Trophoblast cell (in vitro differentiated cells and primary cell): ENCODE results near the gene RPL41.
A peak's percentile ranks its signal among the peaks of the same experiment; 100 is the strongest.

Experiments
- DNase-seq, 2 donors: peaks; one replicate each; pipeline ENCODE4 v3.0.0-alpha.2; 2016
- H2AFZ ChIP-seq: 2 replicates; pipeline ENCODE4 v1.6.1; 2013; ENCODE audit warnings: low read length, moderate library complexity, mild to moderate bottlenecking; ENCODE audit not compliant: insufficient read depth, poor library complexity
- H2AK5ac ChIP-seq: 2 replicates; pipeline ENCODE4 v1.6.1; 2013; ENCODE audit warnings: mild to moderate bottlenecking, low read length
- H2BK120ac ChIP-seq: 2 replicates; pipeline ENCODE4 v1.6.1; 2013; ENCODE audit warnings: low read length, mild to moderate bottlenecking, moderate library complexity; ENCODE audit not compliant: insufficient read depth, poor library complexity
- H2BK12ac ChIP-seq: 2 replicates; pipeline ENCODE4 v1.6.1; 2013; ENCODE audit warnings: mild to moderate bottlenecking, low read length, moderate library complexity
- H2BK5ac ChIP-seq: 2 replicates; pipeline ENCODE4 v1.6.1; 2013; ENCODE audit warnings: low read length, low read depth, moderate library complexity, mild to moderate bottlenecking; ENCODE audit not compliant: poor library complexity
- H3K14ac ChIP-seq: 2 replicates; pipeline ENCODE4 v1.6.1; 2013; ENCODE audit warnings: mild to moderate bottlenecking, low read length
- H3K18ac ChIP-seq: 2 replicates; pipeline ENCODE4 v1.6.1; 2013; ENCODE audit warnings: mild to moderate bottlenecking, low read length
- H3K23ac ChIP-seq: 2 replicates; pipeline ENCODE4 v1.6.1; 2013; ENCODE audit warnings: low read length
- H3K27ac ChIP-seq: 2 replicates; pipeline ENCODE4 v1.5.1; 2013; ENCODE audit warnings: low read depth, mild to moderate bottlenecking, inconsistent platforms, low read length, moderate library complexity
- H3K27me3 ChIP-seq: 2 replicates; pipeline ENCODE4 v1.6.1; 2013; ENCODE audit warnings: inconsistent platforms, mild to moderate bottlenecking, low read length, moderate library complexity; ENCODE audit not compliant: insufficient read depth
- H3K36me3 ChIP-seq, 2 experiments: 1 replicate in 1 of 2; 2 replicates in 1 of 2; pipeline ENCODE4 v1.6.1; 2013; ENCODE audit warnings: low read length in 2 of 2, mild to moderate bottlenecking in 2 of 2, moderate library complexity in 1 of 2; ENCODE audit not compliant: insufficient read depth in 2 of 2, control insufficient read depth in 1 of 2
- H3K4ac ChIP-seq: 2 replicates; pipeline ENCODE4 v1.6.1; 2013; ENCODE audit warnings: low read depth, mild to moderate bottlenecking, low read length, moderate library complexity
- H3K4me1 ChIP-seq, 2 experiments: 1 replicate in 1 of 2; 2 replicates in 1 of 2; pipeline ENCODE4 v1.6.1; 2013; ENCODE audit warnings: low read length in 2 of 2, mild to moderate bottlenecking in 2 of 2, moderate library complexity in 1 of 2; ENCODE audit not compliant: insufficient read depth in 2 of 2, control insufficient read depth in 1 of 2
- H3K4me2 ChIP-seq: 2 replicates; pipeline ENCODE4 v1.6.1; 2013; ENCODE audit warnings: inconsistent platforms, mild to moderate bottlenecking, low read length, moderate library complexity
- H3K4me3 ChIP-seq: 2 replicates; pipeline ENCODE4 v1.5.1; 2013; ENCODE audit warnings: mild to moderate bottlenecking, low read depth, low read length, inconsistent platforms
- H3K79me1 ChIP-seq: one replicate; pipeline ENCODE4 v1.6.1; 2013; ENCODE audit warnings: low read length
- H3K79me2 ChIP-seq: 2 replicates; pipeline ENCODE4 v1.6.1; 2013; ENCODE audit warnings: low read length, mild to moderate bottlenecking; ENCODE audit not compliant: control insufficient read depth, insufficient read depth, poor library complexity
- H3K9ac ChIP-seq: 2 replicates; pipeline ENCODE4 v1.6.1; 2013; ENCODE audit warnings: mild to moderate bottlenecking, low read length
- H3K9me3 ChIP-seq: 2 replicates; pipeline ENCODE4 v1.6.1; 2013; ENCODE audit warnings: low read depth, mild to moderate bottlenecking, control low read depth, inconsistent platforms, low read length; ENCODE audit not compliant: insufficient read depth
- H4K12ac ChIP-seq: 2 replicates; pipeline ENCODE4 v1.6.1; 2013; ENCODE audit warnings: low read depth, mild to moderate bottlenecking, low read length, moderate library complexity
- H4K8ac ChIP-seq: 2 replicates; pipeline ENCODE4 v1.6.1; 2013; ENCODE audit warnings: low read depth, mild to moderate bottlenecking, low read length, moderate library complexity
- H4K91ac ChIP-seq: one replicate; pipeline ENCODE4 v1.6.1; 2013; ENCODE audit warnings: low read depth, mild to moderate bottlenecking, low read length, moderate library complexity
- WGBS: extraction: QIAGEN DNeasy Blood & Tissue Kit; methylation state at CpG from one replicate; pipeline ENCODE4 v1.1.7; 2013; ENCODE audit warnings: missing lambda C conversion rate; ENCODE audit not compliant: insufficient read length, insufficient coverage; ENCODE audit errors: extremely low coverage; 5-methylcytosine and 5-hydroxymethylcytosine counted together

The RPL41 gene

DNA sequence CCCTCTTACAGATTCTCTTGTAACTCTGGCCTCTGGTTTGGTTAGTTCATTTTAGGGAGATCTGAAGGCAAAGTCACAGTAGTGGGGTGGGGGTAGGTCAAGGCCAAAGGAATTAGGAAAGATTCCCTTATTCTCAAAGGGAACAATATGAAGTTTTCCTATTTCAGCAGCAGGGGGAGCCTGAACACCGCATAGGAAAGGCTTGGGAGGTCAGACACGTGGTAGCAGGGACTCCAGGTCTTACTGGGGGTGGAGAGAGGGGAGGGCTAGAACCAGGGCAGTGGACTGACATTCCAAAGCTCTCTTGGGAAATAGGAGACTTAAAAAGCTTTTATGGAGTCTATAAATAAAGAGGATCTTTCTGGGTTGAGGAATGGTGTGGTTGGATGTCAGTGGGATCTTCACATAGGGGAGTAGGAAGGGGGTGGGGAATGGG, 2.9 kb downstream of the RPL41 start:
- Histone ChIP-seq H3K4me3 (no peak overlapping the region), H3K9ac (no peak overlapping the region), H4K12ac (no peak overlapping the region)

GRCh38 chr12:56120158-56120846, 3.9 kb downstream of the RPL41 start:
- no peaks in the 10 kb centered on the region for H3K9me3 ChIP-seq
- no peaks in the 10 kb centered on the region for H3K27me3 ChIP-seq

More for the DNA sequence above, 2.9 kb downstream of the RPL41 start:
- no peak overlapping the region for H3K18ac ChIP-seq
- H3K27ac ChIP-seq = no peak overlapping the region
- no peaks in the 10 kb centered on the region for H3K27me3 ChIP-seq
- no peak overlapping the region for H2BK12ac ChIP-seq
- no peak overlapping the region for H2AFZ ChIP-seq
- H4K8ac ChIP-seq = no peak overlapping the region
- H3K23ac ChIP-seq = no peak overlapping the region
- H3K4me2 ChIP-seq = peak overlapping the region; percentile 82
- H3K4me1 ChIP-seq = peaks cover 6 to 12% of the 10 kb centered on the region in 2 experiments
- peaks cover 8% of the 10 kb centered on the region for H3K79me2 ChIP-seq
- H2BK5ac ChIP-seq = no peak overlapping the region
- H2AK5ac ChIP-seq = no peak overlapping the region
- H3K79me1 ChIP-seq = peaks cover 12% of the 10 kb centered on the region
- peak; percentile 79 to 95 for DNase-seq
- H3K9me3 ChIP-seq = no peaks in the 10 kb centered on the region
- H3K36me3 ChIP-seq = peaks cover 7 to 12% of the 10 kb centered on the region in 2 experiments
- no peak overlapping the region for H2BK120ac ChIP-seq
- H3K14ac ChIP-seq = no peak overlapping the region
- no CpG with 5 or more reads among the region's 2 CpGs for WGBS
- no peak overlapping the region for H3K4ac ChIP-seq
- no peak overlapping the region for H4K91ac ChIP-seq

GRCh38 chr12:56121204-56121870, 4.9 kb downstream of the RPL41 start:
- H4K12ac ChIP-seq = no peak overlapping the region
- no peak overlapping the region for H3K23ac ChIP-seq
- H3K27me3 ChIP-seq = no peaks in the 10 kb centered on the region
- H4K91ac ChIP-seq = no peak overlapping the region
- no CpG with 5 or more reads among the region's 11 CpGs for WGBS
- peaks cover 6% of the 10 kb centered on the region for H3K79me2 ChIP-seq
- H3K18ac ChIP-seq = no peak overlapping the region
- no peak overlapping the region for H3K4ac ChIP-seq
- no peak overlapping the region for H4K8ac ChIP-seq
- no peak for DNase-seq
- peaks cover 7 to 12% of the 10 kb centered on the region in 2 experiments for H3K36me3 ChIP-seq
- no peak overlapping the region for H2AFZ ChIP-seq
- peaks cover 6 to 10% of the 10 kb centered on the region in 2 experiments for H3K4me1 ChIP-seq
- H3K9me3 ChIP-seq = no peaks in the 10 kb centered on the region
- no peak overlapping the region for H3K9ac ChIP-seq
- H3K79me1 ChIP-seq = peaks cover 6% of the 10 kb centered on the region
- H3K27ac ChIP-seq = no peak overlapping the region
- H3K14ac ChIP-seq = no peak overlapping the region
- no peak overlapping the region for H2BK12ac ChIP-seq
- no peak overlapping the region for H2BK5ac ChIP-seq
- no peak overlapping the region for H3K4me2 ChIP-seq
- no peak overlapping the region for H3K4me3 ChIP-seq
- no peak overlapping the region for H2BK120ac ChIP-seq
- H2AK5ac ChIP-seq = no peak overlapping the region

More at GRCh38 chr12:56120158-56120846, 3.9 kb downstream of the RPL41 start:
- Histone ChIP-seq H3K18ac (no peak overlapping the region), H2BK12ac (no peak overlapping the region), H2BK5ac (no peak overlapping the region), H2BK120ac (no peak overlapping the region), H3K27ac (no peak overlapping the region), H3K79me1 (peaks cover 12% of the 10 kb centered on the region), H3K79me2 (peaks cover 8% of the 10 kb centered on the region), H3K4me2 (peak overlapping the region; percentile 4), H3K4me1 (peaks cover 6 to 11% of the 10 kb centered on the region in 2 experiments), H4K12ac (no peak overlapping the region), H3K23ac (no peak overlapping the region), H2AK5ac (no peak overlapping the region), H2AFZ (no peak overlapping the region), H3K36me3 (peaks cover 7 to 12% of the 10 kb centered on the region in 2 experiments), H3K4ac (no peak overlapping the region), H3K9ac (no peak overlapping the region), H4K91ac (no peak overlapping the region), H3K4me3 (no peak overlapping the region), H3K14ac (no peak overlapping the region), H4K8ac (no peak overlapping the region)
- DNase-seq = peak in 1 of 2 donors; percentile 9
- no CpG with 5 or more reads among the region's 17 CpGs for WGBS

DNA sequence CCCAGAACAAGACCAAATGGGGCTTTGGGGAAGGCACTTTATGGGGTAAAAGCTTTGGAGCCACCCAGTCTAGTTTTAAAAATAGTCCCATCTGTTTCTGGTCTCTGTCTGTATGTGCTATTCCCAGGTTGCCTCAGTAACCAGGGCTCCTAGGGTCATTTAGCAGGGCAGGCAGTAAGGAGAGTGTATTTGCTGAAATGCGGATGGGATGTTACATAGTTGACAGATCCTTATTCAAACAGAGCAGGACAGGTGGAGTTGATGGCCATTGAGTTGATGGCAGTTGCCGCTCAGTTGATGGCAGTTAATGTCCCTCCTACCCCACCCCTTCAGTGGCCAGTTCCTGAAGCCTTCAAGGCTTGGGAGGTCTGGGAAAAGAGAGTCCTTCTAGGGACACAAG, 6.2 kb downstream of the RPL41 start:
- no CpG with 5 or more reads among the region's 2 CpGs for WGBS
- H2AK5ac ChIP-seq = no peak overlapping the region
- H2BK5ac ChIP-seq = no peak overlapping the region
- H3K23ac ChIP-seq = no peak overlapping the region
- H3K14ac ChIP-seq = no peak overlapping the region
- H3K27ac ChIP-seq = no peak overlapping the region
- no peak overlapping the region for H3K9ac ChIP-seq
- peaks cover 6 to 10% of the 10 kb centered on the region in 2 experiments for H3K4me1 ChIP-seq
- no peak overlapping the region for H2BK120ac ChIP-seq
- no peak for DNase-seq
- no peak overlapping the region for H4K8ac ChIP-seq
- H3K18ac ChIP-seq = no peak overlapping the region
- H3K27me3 ChIP-seq = no peaks in the 10 kb centered on the region
- H2BK12ac ChIP-seq = no peak overlapping the region
- H3K4me3 ChIP-seq = no peak overlapping the region
- H3K4me2 ChIP-seq = no peak overlapping the region
- no peak overlapping the region for H3K4ac ChIP-seq
- no peaks in the 10 kb centered on the region for H3K9me3 ChIP-seq
- H3K79me1 ChIP-seq = peaks cover 3% of the 10 kb centered on the region
- H4K91ac ChIP-seq = no peak overlapping the region
- H3K36me3 ChIP-seq = peaks cover 7 to 12% of the 10 kb centered on the region in 2 experiments
- H4K12ac ChIP-seq = no peak overlapping the region
- H2AFZ ChIP-seq = no peak overlapping the region
- H3K79me2 ChIP-seq = peaks cover 3% of the 10 kb centered on the region
